ENCODE data around the gene CYP2J2. TPM values are rescaled to one million over a fixed set of nuclear protein-coding genes. Genes with fewer than 3 reads are reported as not detected.
"Not testable (repeated sequence)": the region's sequence is repeated elsewhere in the genome, so short reads cannot be mapped to it uniquely, and the experiment has no call there.

CYP2J2 gene
- total RNA-seq, 2 donors from 2014 or later: 2.3 to 4.9 TPM

- H3K36me3 ChIP-seq (replicated peaks in 1 of 2; ENCODE audit: insufficient read depth in 1 of 2, low read depth in 2 of 2): no peaks in the 10 kb centered on the region
- intact Hi-C loops (cut with DNase I): no loop called here
- WGBS, 2 donors: 56 to 84% methylated on average over 2 of the region's 2 CpGs
- no peaks in the 10 kb centered on the region for H3K4me1 ChIP-seq
- TF ChIP-seq POLR2A (IDR thresholded peaks at IDR 0.05): no peak
- no peak for TF ChIP-seq CTCF (IDR thresholded peaks at IDR 0.05)
- no peak overlapping the region for H3K27ac ChIP-seq
- H3K9me3 ChIP-seq: no peaks in the 10 kb centered on the region
- no peaks in the 10 kb centered on the region for H3K27me3 ChIP-seq
- no peak for DNase-seq
- ATAC-seq: no peak
- H3K4me3 ChIP-seq: no peak overlapping the region
These were observed 6.8 kb downstream of the CYP2J2 start for GRCh38 chr1:59919746-59920145.

- TF ChIP-seq POLR2A (IDR thresholded peaks at IDR 0.05): no peak
- no peak for ATAC-seq
- 85 to 90% methylated on average over 2 of the region's 2 CpGs for WGBS, 2 donors
- DNase-seq: no peak
- Histone ChIP-seq H3K36me3 (replicated peaks in 1 of 2; ENCODE audit: insufficient read depth in 1 of 2, low read depth in 2 of 2) (no peaks in the 10 kb centered on the region), H3K4me1 (no peaks in the 10 kb centered on the region), H3K27me3 (no peaks in the 10 kb centered on the region), H3K9me3 (no peaks in the 10 kb centered on the region), H3K27ac (no peak overlapping the region), H3K4me3 (no peak overlapping the region)
- intact Hi-C loops (cut with DNase I): no loop called here
These were observed 8.8 kb downstream of the CYP2J2 start for GRCh38 chr1:59917785-59918180.

- H3K27ac ChIP-seq: peak overlapping the region in 3 of 4 donors; percentile 19 to 55 (median 51)
These were observed 9.4 kb downstream of the CYP2J2 start for GRCh38 chr1:59917026-59917784.

GRCh38 chr1:59915516-59915915 is 11.1 kb downstream of the CYP2J2 start:
- ATAC-seq: no peak
- Histone ChIP-seq H3K4me1 (no peaks in the 10 kb centered on the region), H3K4me3 (no peak overlapping the region), H3K27ac (no peak overlapping the region), H3K9me3 (no peaks in the 10 kb centered on the region), H3K36me3 (replicated peaks in 1 of 2; ENCODE audit: insufficient read depth in 1 of 2, low read depth in 2 of 2) (no peaks in the 10 kb centered on the region), H3K27me3 (no peaks in the 10 kb centered on the region)
- intact Hi-C loops (cut with DNase I): no loop called here
- no peak for DNase-seq
- 52 to 55% methylated on average over 1 of the region's 1 CpG for WGBS, 2 donors
- no peak for TF ChIP-seq POLR2A (IDR thresholded peaks at IDR 0.05)
- TF ChIP-seq CTCF (IDR thresholded peaks at IDR 0.05): no peak

More at GRCh38 chr1:59917026-59917784, 9.4 kb downstream of the CYP2J2 start:
- no peaks in the 10 kb centered on the region for H3K9me3 ChIP-seq
- 58 to 66% methylated on average over 10 of the region's 10 CpGs for WGBS, 2 donors
- H3K4me3 ChIP-seq: no peak overlapping the region
- DNase-seq (no peak), ATAC-seq (peak; percentile 42)
- H3K4me1 ChIP-seq: no peaks in the 10 kb centered on the region
- H3K36me3 ChIP-seq (replicated peaks in 1 of 2; ENCODE audit: insufficient read depth in 1 of 2, low read depth in 2 of 2): no peaks in the 10 kb centered on the region
- intact Hi-C loops (cut with DNase I): no loop called here
- no peaks in the 10 kb centered on the region for H3K27me3 ChIP-seq
- no peak for TF ChIP-seq POLR2A (IDR thresholded peaks at IDR 0.05)
- TF ChIP-seq CTCF (IDR thresholded peaks at IDR 0.05): no peak

DNA sequence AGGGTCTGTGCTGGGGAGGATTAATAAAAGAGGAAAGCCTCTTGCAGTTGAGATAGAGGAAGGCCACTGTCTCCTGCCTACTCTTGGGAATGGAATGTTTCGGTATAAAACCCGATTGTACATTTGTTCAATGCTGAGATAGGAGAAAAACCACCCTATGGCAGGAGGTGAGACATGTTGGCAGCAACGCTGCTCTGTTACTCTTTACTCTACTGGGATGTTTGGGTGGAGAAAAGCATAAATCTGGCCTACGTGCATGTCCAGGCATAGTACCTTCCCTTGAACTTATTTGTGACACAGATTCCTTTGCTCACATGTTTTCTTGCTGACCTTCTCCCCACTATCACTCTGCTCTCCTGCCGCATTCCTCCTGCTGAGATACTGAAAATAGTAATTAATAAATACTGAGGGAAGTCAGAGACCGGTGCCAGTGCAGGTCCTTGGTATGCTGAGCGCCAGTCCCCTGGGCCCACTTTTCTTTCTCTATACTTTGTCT is 11.7 kb downstream of the CYP2J2 start:
- H3K36me3 ChIP-seq (replicated peaks in 1 of 2; ENCODE audit: insufficient read depth in 1 of 2, low read depth in 2 of 2); H3K9me3 ChIP-seq; H3K27ac ChIP-seq; ATAC-seq; H3K4me3 ChIP-seq; DNase-seq; intact Hi-C loops (cut with DNase I); H3K4me1 ChIP-seq; H3K27me3 ChIP-seq: not testable (repeated sequence)
- 84 to 85% methylated on average over 7 of the region's 7 CpGs for WGBS, 2 donors

GRCh38 chr1:59908682-59909081 is 17.9 kb downstream of the CYP2J2 start:
- ATAC-seq (no peak), DNase-seq (no peak)
- no peaks in the 10 kb centered on the region for H3K4me1 ChIP-seq
- H3K4me3 ChIP-seq: no peak overlapping the region
- H3K36me3 ChIP-seq (replicated peaks in 1 of 2; ENCODE audit: insufficient read depth in 1 of 2, low read depth in 2 of 2): no peaks in the 10 kb centered on the region
- TF ChIP-seq POLR2A (IDR thresholded peaks at IDR 0.05) (no peak), CTCF (IDR thresholded peaks at IDR 0.05) (no peak)
- no peak overlapping the region for H3K27ac ChIP-seq
- no peaks in the 10 kb centered on the region for H3K9me3 ChIP-seq
- 94 to 98% methylated on average over 2 of the region's 2 CpGs for WGBS, 2 donors
- H3K27me3 ChIP-seq: no peaks in the 10 kb centered on the region
- intact Hi-C loops (cut with DNase I): no loop called here

Measured in body of pancreas (tissue), 4 donors.